HG02973 (cell line): ENCODE results near the gene SSBP2.
"Not testable (repeated sequence)": the region's sequence is repeated elsewhere in the genome, so short reads cannot be mapped to it uniquely, and the experiment has no call there.

Source experiments
- ATAC-seq: cut with Tn5 transposase; IDR thresholded peaks from one replicate; pipeline ENCODE4 v1.9.1; 2021; ENCODE audit warnings: moderate library complexity; ENCODE audit not compliant: unreplicated experiment

The SSBP2 gene

GRCh38 chr5:81679885-81680284 is 71.0 kb downstream of the SSBP2 start:
- no peak for ATAC-seq

- ATAC-seq: no peak
These were observed 75.5 kb downstream of the SSBP2 start for GRCh38 chr5:81675420-81675819.

DNA sequence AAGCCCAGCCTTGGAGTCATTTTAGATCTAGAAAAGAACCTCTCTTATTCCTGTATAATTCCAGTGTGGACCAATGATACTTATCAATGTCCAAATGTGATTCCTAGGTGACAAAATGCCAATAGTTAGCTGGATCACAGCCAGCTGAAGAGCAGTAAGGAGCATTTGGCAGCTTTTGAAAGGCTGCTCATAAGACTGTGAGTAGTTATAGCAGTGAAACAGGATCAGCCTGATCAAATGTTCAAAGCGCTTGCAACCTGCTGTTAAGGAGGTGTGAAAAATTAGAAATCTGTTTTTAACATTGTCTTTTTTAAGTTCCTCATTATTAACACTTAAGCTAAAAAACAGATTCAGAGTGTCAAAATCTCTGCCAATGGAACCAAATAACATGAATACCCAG is 85.1 kb downstream of the SSBP2 start:
- ATAC-seq: no peak

DNA sequence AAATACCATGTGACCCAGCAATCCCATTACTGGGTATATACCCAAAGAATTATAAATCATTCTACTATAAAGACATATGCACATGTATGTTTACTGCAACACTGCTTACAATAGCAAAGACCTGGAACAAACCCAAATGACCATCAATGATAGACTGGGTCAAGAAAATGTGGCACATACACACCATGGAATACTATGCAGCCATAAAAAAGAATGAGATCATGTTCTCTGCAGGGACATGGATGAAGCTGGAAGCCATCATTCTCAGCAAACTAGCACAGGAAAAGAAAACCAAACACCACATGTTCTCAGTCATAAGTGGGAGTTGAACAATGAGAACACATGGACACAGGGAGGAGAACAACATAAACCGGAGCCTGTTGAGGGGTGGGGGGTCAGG is 90.3 kb downstream of the SSBP2 start:
- ATAC-seq: not testable (repeated sequence)

GRCh38 chr5:81657386-81657785 is 93.5 kb downstream of the SSBP2 start:
- ATAC-seq: no peak

- ATAC-seq: no peak
These were observed 94.1 kb downstream of the SSBP2 start for GRCh38 chr5:81656783-81657182.

DNA sequence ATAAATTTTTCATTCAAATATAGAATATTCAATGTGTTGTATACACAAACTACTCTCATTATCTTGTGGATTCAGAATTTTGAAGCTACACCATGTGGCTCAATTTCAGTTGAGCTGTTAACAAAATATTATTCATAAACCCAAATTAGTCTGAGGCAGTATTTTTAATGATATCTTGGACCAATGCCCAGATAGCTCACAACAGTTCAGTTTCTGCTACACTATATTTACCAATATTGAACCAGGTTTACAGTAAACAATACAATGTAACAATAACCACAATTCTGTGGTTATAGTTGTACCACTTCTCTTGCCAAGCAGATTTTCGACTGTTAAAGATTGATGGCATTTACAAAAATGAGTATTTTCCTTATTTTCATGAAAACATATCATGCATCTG is 99.9 kb downstream of the SSBP2 start:
- no peak for ATAC-seq

- ATAC-seq: no peak
These were observed 104.4 kb downstream of the SSBP2 start for GRCh38 chr5:81646469-81646995.

GRCh38 chr5:81642210-81642609 is 108.7 kb downstream of the SSBP2 start:
- ATAC-seq: no peak

- no peak for ATAC-seq
These were observed 111.3 kb downstream of the SSBP2 start for GRCh38 chr5:81639556-81639955.

DNA sequence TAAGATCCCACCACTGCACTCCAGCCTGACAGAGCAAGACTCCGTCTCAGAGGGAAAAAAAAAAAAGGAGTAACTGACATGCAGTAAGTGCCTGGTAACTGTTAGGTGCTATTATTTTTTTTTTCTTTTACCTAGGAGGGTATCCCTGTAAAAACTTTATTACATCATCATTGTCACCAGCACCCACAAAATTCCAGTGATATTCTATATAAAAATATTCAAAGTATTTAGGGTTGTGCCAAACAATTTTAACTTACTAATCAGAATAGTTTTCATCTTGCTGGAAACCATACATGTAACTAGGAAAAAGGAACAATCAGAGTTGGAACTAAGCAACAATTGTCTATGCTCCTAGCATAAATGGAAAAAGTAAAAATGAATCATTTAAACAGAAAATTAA is 112.4 kb downstream of the SSBP2 start:
- ATAC-seq: no peak

DNA sequence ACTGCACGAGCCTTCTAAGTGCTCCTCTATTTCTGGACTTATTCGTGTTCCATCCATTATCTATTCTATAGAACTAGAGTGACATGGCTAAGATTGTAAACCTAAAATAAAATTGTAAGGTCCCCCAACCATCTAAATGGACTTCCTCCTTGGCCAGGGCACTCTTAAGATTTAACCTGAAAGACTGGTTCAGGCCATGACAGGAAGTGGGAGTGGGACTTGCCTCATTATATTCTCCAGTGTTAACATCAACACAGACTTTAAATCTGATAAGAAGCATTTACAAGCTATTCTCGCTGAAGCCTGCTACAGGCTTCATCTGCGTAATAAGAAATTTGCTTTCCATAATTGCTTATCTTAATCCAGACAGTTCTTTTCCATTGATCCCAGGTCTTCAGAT is 117.0 kb downstream of the SSBP2 start:
- ATAC-seq: no peak

- ATAC-seq: no peak
These were observed 117.4 kb downstream of the SSBP2 start for GRCh38 chr5:81633471-81633870.

- no peak for ATAC-seq
These were observed 118.2 kb downstream of the SSBP2 start for GRCh38 chr5:81632679-81633078.

DNA sequence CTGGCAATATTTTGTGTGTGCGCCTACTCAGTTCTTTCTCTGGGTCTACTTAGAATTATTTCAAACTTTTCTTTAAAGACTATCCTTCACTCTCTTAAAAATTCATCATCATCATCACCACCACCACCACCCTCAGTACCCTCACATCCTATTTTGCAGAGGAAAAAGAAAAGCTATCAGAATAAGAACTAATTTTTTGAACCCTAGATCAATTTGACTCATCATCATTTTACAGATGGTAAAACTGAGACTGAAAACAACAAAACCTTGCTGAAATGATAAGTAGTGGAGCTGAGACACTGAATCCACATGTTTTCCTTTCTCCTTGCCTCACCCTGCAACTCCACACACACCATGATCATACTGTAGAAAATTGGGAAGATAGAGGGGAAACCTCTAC is 119.3 kb downstream of the SSBP2 start:
- ATAC-seq: no peak

DNA sequence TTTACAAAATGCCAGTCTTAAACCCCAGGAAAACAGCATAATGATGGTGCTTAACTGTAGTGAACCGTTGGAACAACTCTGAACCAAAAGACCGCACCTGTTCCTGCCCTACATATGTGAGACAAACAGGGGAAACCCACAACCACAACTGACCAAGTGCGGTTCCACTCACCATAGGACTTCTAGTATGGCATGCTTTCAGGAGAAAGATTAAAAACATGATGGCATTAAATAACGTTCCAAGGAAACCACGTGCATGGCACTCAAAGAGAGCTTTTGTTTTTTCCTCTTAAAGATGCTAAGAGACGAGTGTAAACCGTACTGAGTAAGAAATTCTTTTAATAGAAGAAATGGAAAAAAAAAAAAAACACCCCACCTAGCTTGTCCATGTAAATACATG is 119.8 kb downstream of the SSBP2 start:
- peak; percentile 70 for ATAC-seq

DNA sequence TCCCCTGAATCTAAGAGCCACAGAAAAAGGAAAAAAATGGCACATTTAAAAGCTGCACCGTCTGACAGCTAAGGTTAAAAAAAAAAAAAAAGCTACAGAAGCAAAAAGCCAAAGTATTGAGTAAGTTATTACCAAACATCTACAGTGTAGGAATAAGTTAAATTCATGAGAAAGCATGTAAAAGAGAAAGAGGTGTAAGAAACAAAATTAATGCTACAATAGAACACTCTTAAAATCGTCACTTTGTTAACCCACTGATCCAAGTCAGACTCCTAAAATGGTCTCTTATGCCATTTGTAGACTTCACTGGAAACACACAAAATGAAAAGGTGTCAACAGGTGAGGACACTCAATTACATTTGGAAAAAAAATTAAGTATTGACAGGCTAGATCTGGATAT is 120.2 kb downstream of the SSBP2 start:
- ATAC-seq: no peak

DNA sequence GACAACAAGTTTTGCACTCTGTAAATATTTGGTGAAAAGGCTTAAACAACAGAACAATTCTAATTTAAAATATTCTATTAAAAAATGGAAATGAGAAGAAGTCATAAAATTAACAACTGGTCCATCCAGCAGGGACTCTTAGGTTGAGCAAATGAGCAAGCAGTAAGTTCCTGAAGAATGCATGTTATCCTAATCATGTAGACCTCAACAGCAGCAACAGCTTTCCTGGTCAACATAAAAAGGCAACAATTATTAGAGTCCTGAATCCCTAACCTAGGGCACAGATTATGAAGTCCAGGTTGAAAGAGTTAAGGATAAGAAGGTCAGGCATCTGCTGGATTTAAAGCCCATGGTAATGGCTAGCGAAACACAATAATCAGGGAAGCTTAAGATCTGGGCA is 120.9 kb downstream of the SSBP2 start:
- no peak for ATAC-seq

DNA sequence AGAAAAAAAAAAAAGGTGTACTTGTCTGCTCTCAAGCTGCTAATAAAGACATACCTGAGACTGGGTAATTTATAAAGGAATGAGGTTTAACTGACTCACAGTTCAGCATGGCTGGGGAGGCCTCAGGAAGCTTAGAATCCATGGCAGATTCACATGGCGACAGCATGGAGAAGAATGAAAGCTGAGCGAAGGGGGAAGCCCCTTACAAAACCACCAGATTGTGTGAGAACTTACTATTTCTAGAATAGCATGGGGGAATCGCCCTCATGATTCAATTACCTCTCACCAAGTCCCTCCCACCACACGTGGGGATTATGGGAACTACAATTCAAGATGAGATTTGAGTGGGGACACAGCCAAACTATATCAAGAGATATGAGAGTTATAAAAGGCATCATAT is 122.8 kb downstream of the SSBP2 start:
- not testable (repeated sequence) for ATAC-seq

DNA sequence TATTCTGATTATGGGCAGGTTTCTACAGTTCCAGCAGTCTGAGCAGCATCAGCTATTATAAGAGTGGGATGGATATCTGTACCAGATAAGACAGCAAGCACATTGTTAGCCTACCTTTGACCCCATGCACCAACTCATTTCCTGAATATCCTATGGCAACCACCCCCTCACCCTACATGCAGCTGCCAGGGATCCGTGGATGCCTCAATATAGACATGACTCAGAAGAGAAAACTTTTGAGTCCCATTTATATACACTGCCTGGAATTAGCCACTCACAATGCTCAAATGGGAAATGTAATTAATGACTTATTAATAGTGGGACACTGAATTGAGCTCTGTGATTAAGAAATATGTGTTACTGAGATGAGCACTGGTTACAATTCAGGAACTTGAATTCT is 124.4 kb downstream of the SSBP2 start:
- no peak for ATAC-seq

GRCh38 chr5:81609810-81610375 is 141.0 kb downstream of the SSBP2 start:
- no peak for ATAC-seq

GRCh38 chr5:81608976-81609375 is 141.9 kb downstream of the SSBP2 start:
- ATAC-seq: no peak

DNA sequence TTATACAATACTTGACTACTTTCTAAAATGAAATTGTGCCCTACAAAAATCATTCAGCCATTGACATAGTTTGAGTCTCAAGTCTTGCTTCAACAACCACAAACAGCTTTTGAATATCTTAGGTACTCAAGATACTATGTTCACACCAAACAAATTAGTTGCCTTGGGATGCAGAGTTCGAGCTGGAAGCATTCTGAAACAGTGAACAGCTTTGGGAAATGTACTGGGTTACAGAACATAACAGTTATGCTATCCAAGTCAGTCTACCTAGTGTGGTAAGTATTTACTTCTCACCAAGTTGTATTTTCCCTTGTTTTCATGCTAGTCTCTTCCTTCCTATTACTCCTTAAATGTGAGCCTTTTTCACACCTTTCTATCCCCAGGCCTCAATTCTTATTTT is 143.2 kb downstream of the SSBP2 start:
- ATAC-seq: no peak
